ENCODE data around the gene BOC. TPM values are rescaled to one million over a fixed set of nuclear protein-coding genes. Genes with fewer than 3 reads are reported as not detected.
A peak's percentile ranks its signal among the peaks of the same experiment; 100 is the strongest.

Gene BOC
- total and polyA plus RNA-seq, 8 donors: 4.9 to 19.5 (median 9.9) TPM

- DNase-seq (no peak), ATAC-seq (no peak), FAIRE-seq (no peak)
- H3K27me3 ChIP-seq: no peaks in the 10 kb centered on the region
- H3K9me3 ChIP-seq: no peaks in the 10 kb centered on the region
- peaks cover 1 to 35% (median 18%) of the 10 kb centered on the region in 3 donors for H3K4me1 ChIP-seq
- no peaks in the 10 kb centered on the region for H3K36me3 ChIP-seq
- WGBS, 2 donors: 37 to 38% methylated on average over 2 of the region's 2 CpGs
- H3K4me3 ChIP-seq: no peak overlapping the region
- no peak for TF ChIP-seq CTCF (IDR thresholded peaks at IDR 0.05)
- intact Hi-C loops (cut with DNase I): loop anchor here in 1 of 3 donors (5.0 kb wide), 1 partner anchor 52 kb away; no protein-coding TSS in a partner anchor
- no peak overlapping the region for H3K27ac ChIP-seq
Measured at GRCh38 chr3:113268942-113269341, 57.6 kb downstream of the BOC start.

- TF ChIP-seq CTCF (IDR thresholded peaks at IDR 0.05): no peak
- Histone ChIP-seq H3K4me1 (peaks cover 8 to 40% (median 17%) of the 10 kb centered on the region in 3 donors), H3K36me3 (no peaks in the 10 kb centered on the region), H3K27me3 (no peaks in the 10 kb centered on the region), H3K9me3 (no peaks in the 10 kb centered on the region), H3K27ac (peak overlapping the region in 1 of 4 donors; percentile 1), H3K4me3 (no peak overlapping the region)
- intact Hi-C loops (cut with DNase I): loop anchor here in 1 of 3 donors (5.0 kb wide), 1 partner anchor 52 kb away; no protein-coding TSS in a partner anchor
- ATAC-seq: peak in 1 of 4 donors; percentile 25
- WGBS, 2 donors: 59 to 61% methylated on average over 3 of the region's 3 CpGs
- no peak for FAIRE-seq
- DNase-seq: no peak
Measured at GRCh38 chr3:113269661-113270060, 58.3 kb downstream of the BOC start.

GRCh38 chr3:113270068-113270467, 58.7 kb downstream of the BOC start:
- ATAC-seq (no peak), FAIRE-seq (no peak), DNase-seq (no peak)
- WGBS, 2 donors: 95 to 98% methylated on average over 2 of the region's 2 CpGs
- H3K27ac ChIP-seq: peak overlapping the region in 1 of 4 donors; percentile 1
- H3K4me3 ChIP-seq: no peak overlapping the region
- intact Hi-C loops (cut with DNase I): no loop called here
- peaks cover 10 to 41% (median 21%) of the 10 kb centered on the region in 3 donors for H3K4me1 ChIP-seq
- no peaks in the 10 kb centered on the region for H3K36me3 ChIP-seq
- no peak for TF ChIP-seq CTCF (IDR thresholded peaks at IDR 0.05)
- no peaks in the 10 kb centered on the region for H3K9me3 ChIP-seq
- no peaks in the 10 kb centered on the region for H3K27me3 ChIP-seq

GRCh38 chr3:113270786-113271185, 59.4 kb downstream of the BOC start:
- no peak overlapping the region for H3K4me3 ChIP-seq
- intact Hi-C loops (cut with DNase I): no loop called here
- H3K9me3 ChIP-seq: no peaks in the 10 kb centered on the region
- no peak for TF ChIP-seq CTCF (IDR thresholded peaks at IDR 0.05)
- H3K27me3 ChIP-seq: no peaks in the 10 kb centered on the region
- peak overlapping the region in 2 of 4 donors; percentile 60 to 65 for H3K27ac ChIP-seq
- peaks cover 17 to 48% (median 28%) of the 10 kb centered on the region in 3 donors for H3K4me1 ChIP-seq
- H3K36me3 ChIP-seq: no peaks in the 10 kb centered on the region
- no peak for ATAC-seq
- no peak for DNase-seq
- WGBS, 2 donors: 82 to 95% methylated on average over 9 of the region's 9 CpGs
- FAIRE-seq: no peak

- 59 to 60% methylated on average over 9 of the region's 9 CpGs for WGBS, 2 donors
- FAIRE-seq (no peak), ATAC-seq (peak in 2 of 4 donors; percentile 1 to 35), DNase-seq (peak in 2 of 6 donors; percentile 34 to 43)
- peaks cover 19 to 52% (median 32%) of the 10 kb centered on the region in 3 donors for H3K4me1 ChIP-seq
- TF ChIP-seq CTCF (IDR thresholded peaks at IDR 0.05): no peak
- intact Hi-C loops (cut with DNase I): no loop called here
- H3K9me3 ChIP-seq: no peaks in the 10 kb centered on the region
- H3K4me3 ChIP-seq: no peak overlapping the region
- no peaks in the 10 kb centered on the region for H3K27me3 ChIP-seq
- H3K36me3 ChIP-seq: no peaks in the 10 kb centered on the region
- H3K27ac ChIP-seq: peak overlapping the region in 2 of 4 donors; percentile 60 to 65
Measured at GRCh38 chr3:113271189-113271588, 59.8 kb downstream of the BOC start.
